ENCODE results near the gene OSGIN1. TPM values are rescaled to one million over a fixed set of nuclear protein-coding genes. Genes with fewer than 3 reads are reported as not detected.

Gene OSGIN1
- total RNA-seq, 1 donor from 2014 or later, result 1.1 TPM

DNA sequence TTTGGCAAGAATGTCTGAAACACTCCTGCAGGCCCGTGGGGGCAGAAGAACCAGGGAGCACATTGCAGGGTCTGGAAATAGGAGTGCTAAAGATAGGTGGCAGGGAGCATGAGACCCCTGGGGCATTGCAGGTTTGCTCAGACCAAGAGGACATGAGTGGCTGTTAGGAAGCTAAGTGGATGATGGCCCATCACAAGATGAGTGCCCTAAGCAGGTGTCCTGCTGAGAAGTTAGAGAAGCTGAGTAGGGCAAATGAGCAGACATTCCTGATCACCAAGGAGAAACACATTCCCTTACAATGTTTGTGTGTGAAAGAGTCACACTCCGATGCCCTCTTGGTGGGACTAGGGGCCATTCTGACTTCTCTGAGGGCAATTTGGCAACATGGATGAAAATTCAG is 44.2 kb upstream of the OSGIN1 start:
- Histone ChIP-seq H3K36me3 (ENCODE audit: control insufficient read depth, insufficient read depth, low read length) (peaks cover 5% of the 10 kb centered on the region), H3K27me3 (ENCODE audit: control insufficient read depth, insufficient read depth, low read length) (no peaks in the 10 kb centered on the region), H3K4me3 (ENCODE audit: low read depth, low read length) (no peak overlapping the region)
- DNase-seq (ENCODE audit: low read depth) (no peak), FAIRE-seq (peak; percentile 7)
- TF ChIP-seq, protein P1, sequence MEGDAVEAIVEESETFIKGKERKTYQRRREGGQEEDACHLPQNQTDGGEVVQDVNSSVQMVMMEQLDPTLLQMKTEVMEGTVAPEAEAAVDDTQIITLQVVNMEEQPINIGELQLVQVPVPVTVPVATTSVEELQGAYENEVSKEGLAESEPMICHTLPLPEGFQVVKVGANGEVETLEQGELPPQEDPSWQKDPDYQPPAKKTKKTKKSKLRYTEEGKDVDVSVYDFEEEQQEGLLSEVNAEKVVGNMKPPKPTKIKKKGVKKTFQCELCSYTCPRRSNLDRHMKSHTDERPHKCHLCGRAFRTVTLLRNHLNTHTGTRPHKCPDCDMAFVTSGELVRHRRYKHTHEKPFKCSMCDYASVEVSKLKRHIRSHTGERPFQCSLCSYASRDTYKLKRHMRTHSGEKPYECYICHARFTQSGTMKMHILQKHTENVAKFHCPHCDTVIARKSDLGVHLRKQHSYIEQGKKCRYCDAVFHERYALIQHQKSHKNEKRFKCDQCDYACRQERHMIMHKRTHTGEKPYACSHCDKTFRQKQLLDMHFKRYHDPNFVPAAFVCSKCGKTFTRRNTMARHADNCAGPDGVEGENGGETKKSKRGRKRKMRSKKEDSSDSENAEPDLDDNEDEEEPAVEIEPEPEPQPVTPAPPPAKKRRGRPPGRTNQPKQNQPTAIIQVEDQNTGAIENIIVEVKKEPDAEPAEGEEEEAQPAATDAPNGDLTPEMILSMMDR (IDR thresholded peaks at IDR 0.05; ENCODE audit: insufficient read depth, low read length, severe bottlenecking), result no peak

DNA sequence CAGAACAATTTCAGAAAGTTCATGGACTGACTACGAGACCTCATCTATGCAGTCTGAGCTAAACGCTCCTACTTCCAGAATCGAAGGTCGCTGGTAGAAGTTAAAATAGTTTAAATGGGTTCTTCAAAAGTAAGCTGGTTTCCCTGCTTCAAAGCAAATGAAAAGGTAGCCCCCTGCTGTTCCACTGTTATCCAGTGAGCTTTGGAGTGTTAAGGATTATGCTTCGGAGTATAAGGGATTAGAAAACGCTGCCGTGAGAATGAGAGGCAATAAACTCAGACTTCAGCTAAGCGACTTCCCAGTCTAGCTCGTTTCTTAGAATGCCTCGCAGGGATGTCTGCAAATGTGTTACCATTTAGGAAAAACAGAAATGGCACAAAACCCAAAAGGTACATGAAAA is 41.8 kb upstream of the OSGIN1 start:
- no peak overlapping the region for H3K4me3 ChIP-seq (ENCODE audit: low read depth, low read length)
- peaks cover 5% of the 10 kb centered on the region for H3K36me3 ChIP-seq (ENCODE audit: control insufficient read depth, insufficient read depth, low read length)
- DNase-seq (ENCODE audit: low read depth) (no peak), FAIRE-seq (no peak)
- H3K27me3 ChIP-seq (ENCODE audit: control insufficient read depth, insufficient read depth, low read length), result no peaks in the 10 kb centered on the region
- TF ChIP-seq, protein P1 (IDR thresholded peaks at IDR 0.05; ENCODE audit: insufficient read depth, low read length, severe bottlenecking), result no peak

GRCh38 chr16:83912519-83913244 is 40.4 kb upstream of the OSGIN1 start:
- TF ChIP-seq, protein P1 (IDR thresholded peaks at IDR 0.05; ENCODE audit: insufficient read depth, low read length, severe bottlenecking), result no peak
- Histone ChIP-seq H3K4me3 (ENCODE audit: low read depth, low read length) (no peak overlapping the region), H3K36me3 (ENCODE audit: control insufficient read depth, insufficient read depth, low read length) (peaks cover 5% of the 10 kb centered on the region), H3K27me3 (ENCODE audit: control insufficient read depth, insufficient read depth, low read length) (no peaks in the 10 kb centered on the region)
- FAIRE-seq (no peak), DNase-seq (ENCODE audit: low read depth) (no peak)

GRCh38 chr16:83913245-83913633 is 39.8 kb upstream of the OSGIN1 start:
- Histone ChIP-seq H3K36me3 (ENCODE audit: control insufficient read depth, insufficient read depth, low read length) (peaks cover 7% of the 10 kb centered on the region), H3K4me3 (ENCODE audit: low read depth, low read length) (no peak overlapping the region), H3K27me3 (ENCODE audit: control insufficient read depth, insufficient read depth, low read length) (no peaks in the 10 kb centered on the region)
- no peak for FAIRE-seq
- DNase-seq (ENCODE audit: low read depth), result no peak
- TF ChIP-seq, protein P1 (IDR thresholded peaks at IDR 0.05; ENCODE audit: insufficient read depth, low read length, severe bottlenecking), result no peak

DNA sequence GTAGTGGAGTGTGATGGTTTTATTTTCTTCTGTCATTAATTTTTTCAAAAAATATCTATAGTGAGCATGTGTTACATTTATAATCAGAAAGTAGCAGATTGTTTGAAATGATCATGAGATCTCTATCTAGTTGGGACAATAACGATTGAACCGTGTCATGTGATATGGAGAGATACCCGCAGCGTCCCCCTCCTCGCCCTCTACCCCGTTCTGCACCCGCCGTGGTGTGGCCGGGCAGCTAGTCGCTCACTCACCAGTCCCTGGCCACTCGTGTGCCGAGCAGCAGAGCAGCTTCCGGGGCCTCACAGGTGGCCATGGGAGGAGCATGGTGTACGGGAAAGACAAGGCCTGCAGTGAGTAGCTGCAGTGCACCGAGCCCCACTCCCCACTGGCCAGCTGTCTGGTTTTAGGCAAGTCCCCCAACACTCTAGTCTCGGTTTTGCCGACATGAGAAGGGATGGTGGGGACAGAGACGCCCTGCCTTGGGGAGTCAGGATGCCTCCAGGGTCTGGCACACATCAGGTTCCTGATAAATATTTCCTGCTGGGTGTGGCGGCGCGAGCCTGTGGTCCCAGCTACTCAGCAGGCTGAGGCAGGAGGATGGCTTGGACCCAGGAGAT is 38.8 kb upstream of the OSGIN1 start:
- FAIRE-seq (peak; percentile 60), DNase-seq (ENCODE audit: low read depth) (no peak)
- H3K27me3 ChIP-seq (ENCODE audit: control insufficient read depth, insufficient read depth, low read length), result no peaks in the 10 kb centered on the region
- no peak overlapping the region for H3K4me3 ChIP-seq (ENCODE audit: low read depth, low read length)
- TF ChIP-seq, protein P1 (IDR thresholded peaks at IDR 0.05; ENCODE audit: insufficient read depth, low read length, severe bottlenecking), result no peak
- H3K36me3 ChIP-seq (ENCODE audit: control insufficient read depth, insufficient read depth, low read length), result peaks cover 8% of the 10 kb centered on the region

Data from bronchial epithelial cell (primary cell).